Measurements from ENCODE around the gene GNAT1. TPM values are rescaled to one million over a fixed set of nuclear protein-coding genes. Genes with fewer than 3 reads are reported as not detected.

The GNAT1 gene
- total RNA-seq, 1 donor from 2014 or later = not detected

DNA sequence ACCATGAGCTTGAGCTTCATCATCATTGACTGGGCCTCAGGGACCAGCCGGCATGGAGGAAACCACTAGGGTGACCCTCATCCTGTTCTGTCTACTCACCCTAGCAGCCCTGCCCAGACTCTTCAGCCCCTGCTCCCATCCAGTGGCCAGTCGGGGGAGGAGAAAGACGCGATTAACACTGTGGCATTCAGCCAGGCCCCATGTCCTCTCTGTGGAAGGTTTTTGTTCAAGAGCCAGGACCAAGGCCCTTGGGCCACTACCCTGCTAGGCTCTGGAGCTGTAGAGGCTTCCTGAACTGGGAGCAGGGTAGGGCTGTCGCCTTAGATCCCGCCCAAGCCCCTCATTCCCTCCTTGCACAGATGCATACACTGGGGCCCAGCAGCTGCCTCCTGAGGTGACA, 28.7 kb downstream of the GNAT1 start:
- POLR2A ChIA-PET = no interaction called here
- TF ChIP-seq, protein P1, sequence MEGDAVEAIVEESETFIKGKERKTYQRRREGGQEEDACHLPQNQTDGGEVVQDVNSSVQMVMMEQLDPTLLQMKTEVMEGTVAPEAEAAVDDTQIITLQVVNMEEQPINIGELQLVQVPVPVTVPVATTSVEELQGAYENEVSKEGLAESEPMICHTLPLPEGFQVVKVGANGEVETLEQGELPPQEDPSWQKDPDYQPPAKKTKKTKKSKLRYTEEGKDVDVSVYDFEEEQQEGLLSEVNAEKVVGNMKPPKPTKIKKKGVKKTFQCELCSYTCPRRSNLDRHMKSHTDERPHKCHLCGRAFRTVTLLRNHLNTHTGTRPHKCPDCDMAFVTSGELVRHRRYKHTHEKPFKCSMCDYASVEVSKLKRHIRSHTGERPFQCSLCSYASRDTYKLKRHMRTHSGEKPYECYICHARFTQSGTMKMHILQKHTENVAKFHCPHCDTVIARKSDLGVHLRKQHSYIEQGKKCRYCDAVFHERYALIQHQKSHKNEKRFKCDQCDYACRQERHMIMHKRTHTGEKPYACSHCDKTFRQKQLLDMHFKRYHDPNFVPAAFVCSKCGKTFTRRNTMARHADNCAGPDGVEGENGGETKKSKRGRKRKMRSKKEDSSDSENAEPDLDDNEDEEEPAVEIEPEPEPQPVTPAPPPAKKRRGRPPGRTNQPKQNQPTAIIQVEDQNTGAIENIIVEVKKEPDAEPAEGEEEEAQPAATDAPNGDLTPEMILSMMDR (IDR thresholded peaks at IDR 0.05) = no peak
- DNase-seq (no peak), ATAC-seq (ENCODE audit: low read depth) (no peak)
- intact Hi-C loops (cut with micrococcal nuclease) = loop anchor here (10.0 kb wide), 1 partner anchor 395 kb away; the partner anchor contains the start of genes CISH and MAPKAPK3
- H3K9me3 Mint-ChIP-seq = no peaks in the 10 kb centered on the region
- H3K4me1 Mint-ChIP-seq = no peaks in the 10 kb centered on the region
- no peak overlapping the region for H3K27ac Mint-ChIP-seq
- H3K27me3 Mint-ChIP-seq = peaks cover 11% of the 10 kb centered on the region
- no peak overlapping the region for H3K4me3 Mint-ChIP-seq
- CTCF ChIA-PET = interaction anchor here (3.2 kb wide), 1 partner anchor 25 kb away, joined by 13 read pairs; no protein-coding TSS in a partner anchor
- H3K36me3 Mint-ChIP-seq (ENCODE audit: low read depth) = no peaks in the 10 kb centered on the region

DNA sequence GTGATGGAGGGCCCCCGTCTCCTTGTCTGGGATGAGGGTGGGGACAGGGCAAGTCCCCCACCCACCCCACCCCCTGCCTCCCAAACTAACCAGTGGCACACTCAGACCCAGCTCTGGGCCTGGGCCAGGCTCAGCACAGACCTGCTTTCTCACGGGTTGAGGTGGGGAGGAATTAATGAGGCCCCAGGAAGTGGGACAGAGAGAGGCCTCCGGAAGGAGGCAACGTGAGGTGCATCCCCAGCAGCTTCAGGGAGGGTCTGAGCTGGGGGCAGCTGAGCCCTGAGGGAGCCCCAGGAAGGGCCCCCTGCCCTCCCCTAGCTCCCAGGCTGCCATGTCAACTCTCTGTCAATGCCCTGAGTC, 29.6 kb downstream of the GNAT1 start:
- Mint-ChIP-seq H3K36me3 (ENCODE audit: low read depth) (no peaks in the 10 kb centered on the region), H3K9me3 (no peaks in the 10 kb centered on the region), H3K27ac (no peak overlapping the region), H3K27me3 (peaks cover 11% of the 10 kb centered on the region), H3K4me3 (no peak overlapping the region), H3K4me1 (peaks cover 2% of the 10 kb centered on the region)
- ATAC-seq (ENCODE audit: low read depth) (no peak), DNase-seq (no peak)
- intact Hi-C loops (cut with micrococcal nuclease) = loop anchor here (10.0 kb wide), 1 partner anchor 394 kb away; the partner anchor contains the start of genes CISH and MAPKAPK3
- TF ChIP-seq, protein P1 (IDR thresholded peaks at IDR 0.05) = no peak
- POLR2A ChIA-PET = no interaction called here
- CTCF ChIA-PET = interaction anchor here (3.2 kb wide), 1 partner anchor 26 kb away, joined by 13 read pairs; no protein-coding TSS in a partner anchor

DNA sequence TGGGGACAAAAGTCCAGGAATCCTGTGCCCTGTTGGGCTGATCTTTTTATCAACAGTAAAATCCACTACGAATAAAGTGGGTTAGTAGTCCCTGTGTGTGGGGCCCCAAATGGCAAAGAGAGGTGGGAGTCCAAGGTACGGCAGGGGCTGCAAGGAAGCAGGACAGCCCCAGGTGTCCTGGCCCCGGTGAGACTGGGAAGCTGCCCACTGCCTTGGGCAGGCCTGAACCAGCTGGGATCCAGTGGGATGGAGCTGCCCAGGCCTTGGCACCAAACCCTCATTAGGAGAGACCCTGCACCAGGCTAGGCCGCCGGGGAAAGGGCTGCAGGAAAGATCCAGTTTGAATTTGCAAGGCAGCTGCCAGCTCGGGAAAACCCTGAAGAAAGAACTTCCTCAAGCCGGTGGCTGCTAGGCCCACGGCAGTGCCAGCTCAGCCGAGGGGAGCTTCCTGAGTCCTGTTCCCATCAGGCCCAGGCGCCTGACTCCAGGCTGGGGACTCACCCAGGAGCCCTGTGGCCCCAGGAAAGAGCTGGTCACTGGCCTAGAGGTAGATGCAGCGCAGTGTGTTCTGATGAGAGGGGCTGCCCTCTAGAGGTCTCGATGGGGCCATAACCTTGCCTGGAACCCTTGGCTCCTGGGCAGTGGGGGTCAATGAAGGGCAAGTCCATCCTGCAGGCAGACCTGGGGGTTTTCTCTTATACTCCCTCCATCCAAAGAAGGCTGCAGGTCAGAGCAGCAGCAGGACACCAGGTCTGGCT, 30.2 kb downstream of the GNAT1 start:
- CTCF ChIA-PET = no interaction called here
- ATAC-seq (ENCODE audit: low read depth) = no peak

DNA sequence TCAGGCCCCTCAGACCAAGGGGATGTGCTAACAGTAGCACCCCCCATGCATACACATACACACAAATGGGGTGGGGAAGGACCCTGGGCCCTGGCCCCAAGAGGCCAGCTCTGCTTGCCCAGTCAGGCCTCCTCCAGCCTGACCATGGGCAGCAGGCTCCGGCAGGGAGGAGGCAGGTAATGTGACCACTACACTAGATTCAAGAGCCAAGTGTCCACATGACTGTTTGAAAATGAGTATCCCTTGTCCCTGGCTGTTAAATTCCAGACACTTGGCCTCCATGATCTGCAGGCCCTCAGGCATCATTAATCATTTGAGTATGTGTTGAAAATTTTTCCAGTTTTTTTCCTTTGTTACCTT, 30.7 kb downstream of the GNAT1 start:
- H3K4me3 Mint-ChIP-seq = no peak overlapping the region
- H3K27me3 Mint-ChIP-seq = peaks cover 11% of the 10 kb centered on the region
- POLR2A ChIA-PET = no interaction called here
- no peaks in the 10 kb centered on the region for H3K9me3 Mint-ChIP-seq
- ATAC-seq (ENCODE audit: low read depth) (no peak), DNase-seq (no peak)
- TF ChIP-seq, protein P1 (IDR thresholded peaks at IDR 0.05) = no peak
- H3K36me3 Mint-ChIP-seq (ENCODE audit: low read depth) = no peaks in the 10 kb centered on the region
- H3K27ac Mint-ChIP-seq = no peak overlapping the region
- CTCF ChIA-PET = interaction anchor here (0.9 kb wide), 1 partner anchor 24 kb away, joined by 3 read pairs; no protein-coding TSS in a partner anchor
- intact Hi-C loops (cut with micrococcal nuclease) = loop anchor here (10.0 kb wide), 1 partner anchor 393 kb away; the partner anchor contains the start of genes CISH and MAPKAPK3
- H3K4me1 Mint-ChIP-seq = peaks cover 9% of the 10 kb centered on the region

More for the DNA sequence above, 30.2 kb downstream of the GNAT1 start:
- H3K9me3 Mint-ChIP-seq = no peaks in the 10 kb centered on the region
- no peak for DNase-seq
- intact Hi-C loops (cut with micrococcal nuclease) = loop anchor here (10.0 kb wide), 1 partner anchor 393 kb away; the partner anchor contains the start of genes CISH and MAPKAPK3
- H3K27ac Mint-ChIP-seq = no peak overlapping the region
- POLR2A ChIA-PET = no interaction called here
- H3K4me3 Mint-ChIP-seq = no peak overlapping the region
- H3K27me3 Mint-ChIP-seq = peaks cover 11% of the 10 kb centered on the region
- TF ChIP-seq, protein P1 (IDR thresholded peaks at IDR 0.05) = no peak
- H3K36me3 Mint-ChIP-seq (ENCODE audit: low read depth) = no peaks in the 10 kb centered on the region
- peaks cover 5% of the 10 kb centered on the region for H3K4me1 Mint-ChIP-seq

DNA sequence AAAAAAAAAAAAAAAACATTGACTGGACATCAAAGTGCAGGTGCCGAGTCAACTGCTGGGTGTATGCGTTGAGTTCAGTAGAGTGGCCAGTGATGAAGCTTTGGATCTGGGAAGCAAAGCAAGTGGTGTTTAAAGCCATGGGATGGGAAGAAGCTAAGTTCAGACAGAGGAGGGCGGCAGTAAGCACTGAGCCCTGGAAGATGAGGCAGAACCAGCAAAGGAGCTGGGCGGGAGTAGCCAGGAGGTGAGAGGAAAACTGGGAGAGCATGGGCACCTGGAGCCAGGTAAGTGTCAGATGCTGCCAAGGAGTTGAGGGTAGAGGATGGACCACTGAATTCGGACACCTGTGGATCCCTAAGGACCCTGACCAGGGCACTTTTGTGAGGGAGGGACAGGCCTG, 33.2 kb downstream of the GNAT1 start:
- Mint-ChIP-seq H3K4me1 (peaks cover 24% of the 10 kb centered on the region), H3K36me3 (ENCODE audit: low read depth) (no peaks in the 10 kb centered on the region), H3K27ac (no peak overlapping the region), H3K27me3 (peaks cover 5% of the 10 kb centered on the region), H3K4me3 (peak overlapping the region; percentile 19), H3K9me3 (no peaks in the 10 kb centered on the region)
- CTCF ChIA-PET = interaction anchor here (0.8 to 7.3 kb wide), 6 partner anchors 9 to 105 kb away, joined by 3 to 100 read pairs (median 5); partner anchors contain the start of genes GNAI2 and GNAT1
- POLR2A ChIA-PET = interaction anchor here (0.6 to 0.7 kb wide), 2 partner anchors 11 to 23 kb away, joined by 4 read pairs; partner anchors contain the start of gene GNAI2
- intact Hi-C loops (cut with micrococcal nuclease) = loop anchor here (10.0 kb wide), 1 partner anchor 390 kb away; the partner anchor contains the start of genes CISH and MAPKAPK3
- TF ChIP-seq, protein P1 (IDR thresholded peaks at IDR 0.05) = no peak
- no peak for ATAC-seq (ENCODE audit: low read depth)
- DNase-seq = no peak

All from activated B cell treated with CpG ODN at 0.5 μM for 24 hours (primary cell).